HK-2 (cell line): ENCODE results near the gene SLC43A1.

ENCODE experiments used
- DNase-seq: peaks from one replicate; pipeline ENCODE4 v3.0.0-alpha.2; 2018; ENCODE audit not compliant: unreplicated experiment

Gene SLC43A1

DNA sequence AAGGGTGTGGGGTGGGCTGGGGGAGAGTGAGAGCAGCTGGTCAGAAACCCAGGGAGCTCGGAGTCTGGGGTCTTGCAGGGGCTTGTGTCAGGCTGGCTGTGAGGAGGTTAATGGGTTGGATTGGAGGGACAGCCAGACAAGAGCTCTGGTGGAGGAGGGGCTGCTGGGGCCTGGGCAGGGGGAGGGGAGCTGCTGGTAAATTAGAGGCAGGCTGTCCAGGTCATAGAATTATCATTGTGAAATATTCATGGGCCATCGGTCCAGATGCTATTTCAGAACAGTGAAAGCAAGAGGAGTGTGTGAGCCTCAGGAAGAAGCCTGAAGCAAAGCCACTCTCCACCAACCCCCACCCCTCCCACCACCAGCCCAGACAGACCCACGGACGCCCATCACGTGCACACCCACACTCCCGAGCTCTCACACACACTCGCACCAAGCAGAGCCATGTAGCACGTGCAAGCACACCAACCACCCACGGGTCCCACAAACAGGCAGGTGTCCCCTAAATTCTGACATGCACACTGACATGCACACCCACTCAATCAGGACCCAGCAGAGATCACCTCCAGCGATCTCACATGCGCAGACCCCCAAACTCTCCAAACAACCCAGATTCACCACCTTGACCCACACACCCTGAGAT lies 36.4 kb downstream of the SLC43A1 start:
- no peak for DNase-seq

DNA sequence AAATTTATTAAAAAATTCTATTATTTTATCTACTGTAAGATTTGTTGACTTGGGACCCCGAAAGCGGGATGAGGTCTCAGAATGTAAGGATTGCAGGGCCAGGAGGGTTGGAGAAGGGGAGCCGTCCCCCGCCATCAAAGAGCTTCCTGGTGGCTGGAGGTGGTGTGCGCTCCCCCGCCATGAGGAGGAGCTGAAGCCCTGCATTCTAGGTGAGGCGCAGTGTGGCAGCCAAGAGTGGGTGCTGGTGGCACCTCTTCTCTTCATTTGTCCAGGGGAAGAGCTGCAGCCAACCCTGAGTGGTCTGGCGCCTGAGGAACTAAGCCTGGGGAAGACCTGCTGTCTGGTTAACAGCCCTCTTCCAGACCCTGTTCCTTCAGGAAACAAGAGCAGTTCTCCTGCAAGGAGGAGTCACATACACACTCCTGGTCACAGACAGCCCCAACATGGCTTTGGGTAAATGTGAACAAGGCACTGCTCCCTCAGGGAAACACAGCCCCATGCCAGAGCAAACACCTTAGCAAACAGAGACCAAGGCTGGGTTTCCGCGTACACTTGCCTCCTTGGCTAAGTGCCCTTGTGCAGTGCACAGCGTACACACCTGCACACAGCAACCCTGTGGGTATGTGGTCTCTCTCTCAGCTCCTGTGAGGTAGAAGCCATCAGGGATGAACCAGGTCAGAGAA lies 37.9 kb downstream of the SLC43A1 start:
- DNase-seq: no peak

DNA sequence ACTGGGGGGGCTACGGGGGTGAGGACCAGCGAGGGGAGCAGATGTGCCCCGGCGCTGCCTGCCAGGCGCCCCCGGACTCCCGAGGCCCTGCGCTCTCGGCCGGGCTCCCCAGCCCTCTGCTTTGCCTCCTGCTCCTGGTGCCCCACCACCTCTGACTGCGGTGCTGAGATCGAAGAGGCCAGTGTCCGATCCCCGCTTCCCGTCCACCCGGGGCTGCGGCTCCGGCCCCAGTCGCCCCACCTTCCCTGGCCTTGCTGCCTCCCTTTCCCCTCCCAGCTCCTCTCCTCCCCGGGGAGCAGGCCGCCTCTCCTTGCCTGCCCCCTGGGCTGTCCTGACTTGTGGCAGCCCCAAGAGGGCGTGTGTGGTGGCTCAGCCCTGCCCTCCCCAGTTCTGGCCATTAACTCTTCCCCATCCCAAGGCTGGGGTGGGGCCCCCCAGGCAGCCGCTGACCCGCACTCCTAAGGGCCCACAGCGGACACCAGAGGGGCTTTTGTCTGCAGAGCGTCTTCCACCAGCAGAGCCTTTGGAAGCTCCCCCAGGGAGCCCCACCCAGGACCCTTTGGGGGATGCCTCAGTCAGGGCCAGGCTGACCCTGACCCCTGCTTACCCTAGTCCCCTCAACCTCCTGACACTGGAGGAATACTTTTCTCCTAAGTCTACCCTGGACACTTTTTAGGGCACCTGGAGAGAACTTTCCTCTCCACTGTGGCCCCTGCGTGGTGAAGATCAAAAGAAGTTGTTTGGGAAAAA lies 38.6 kb downstream of the SLC43A1 start:
- no peak for DNase-seq

DNA sequence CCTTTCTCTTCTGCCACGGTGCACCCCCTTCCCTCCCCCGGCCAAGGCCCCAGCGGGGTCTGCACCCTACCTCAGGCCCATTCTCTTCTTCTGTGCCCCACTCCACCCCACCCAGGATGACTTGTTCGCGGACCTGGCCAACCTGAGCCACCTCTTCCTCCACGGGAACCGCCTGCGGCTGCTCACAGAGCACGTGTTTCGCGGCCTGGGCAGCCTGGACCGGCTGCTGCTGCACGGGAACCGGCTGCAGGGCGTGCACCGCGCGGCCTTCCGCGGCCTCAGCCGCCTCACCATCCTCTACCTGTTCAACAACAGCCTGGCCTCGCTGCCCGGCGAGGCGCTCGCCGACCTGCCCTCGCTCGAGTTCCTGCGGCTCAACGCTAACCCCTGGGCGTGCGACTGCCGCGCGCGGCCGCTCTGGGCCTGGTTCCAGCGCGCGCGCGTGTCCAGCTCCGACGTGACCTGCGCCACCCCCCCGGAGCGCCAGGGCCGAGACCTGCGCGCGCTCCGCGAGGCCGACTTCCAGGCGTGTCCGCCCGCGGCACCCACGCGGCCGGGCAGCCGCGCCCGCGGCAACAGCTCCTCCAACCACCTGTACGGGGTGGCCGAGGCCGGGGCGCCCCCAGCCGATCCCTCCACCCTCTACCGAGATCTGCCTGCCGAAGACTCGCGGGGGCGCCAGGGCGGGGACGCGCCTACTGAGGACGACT lies 39.3 kb downstream of the SLC43A1 start:
- DNase-seq: no peak

DNA sequence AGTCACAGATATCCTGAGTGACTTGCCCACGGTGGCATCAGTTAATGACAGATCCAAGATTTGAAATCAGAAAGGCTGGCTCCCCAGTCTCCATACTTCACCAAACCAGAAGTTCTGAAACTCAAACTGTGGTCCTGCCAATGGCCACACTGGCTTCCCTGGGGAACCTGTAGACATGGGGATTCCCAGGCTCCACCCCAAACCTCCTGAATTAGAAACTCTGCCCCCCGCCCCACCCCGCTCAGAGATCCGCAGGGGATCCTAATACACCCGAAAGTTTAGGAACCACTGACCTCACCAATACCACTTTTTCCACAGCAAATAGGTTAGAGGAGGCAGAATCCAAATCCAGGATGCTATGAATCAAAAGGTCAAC lies 39.8 kb downstream of the SLC43A1 start:
- DNase-seq: no peak

DNA sequence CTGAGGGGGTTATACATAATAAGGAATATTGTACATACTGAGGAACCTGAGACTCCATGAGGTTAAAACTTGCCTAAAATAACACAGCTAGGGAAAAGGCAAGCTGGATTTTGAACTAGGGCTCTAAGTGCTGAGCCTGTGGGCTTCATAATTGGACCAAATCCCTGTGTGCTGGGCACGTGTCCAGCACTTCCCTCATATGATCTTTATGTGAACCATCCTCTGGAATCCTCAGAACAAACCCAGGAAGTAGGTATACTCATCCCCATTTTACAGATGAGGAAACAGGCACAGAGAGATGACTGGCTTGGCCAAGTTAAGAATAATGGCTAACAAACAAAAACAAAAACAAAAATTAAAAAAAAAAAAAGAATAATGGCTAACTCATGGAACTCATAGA lies 40.3 kb downstream of the SLC43A1 start:
- DNase-seq: no peak

DNA sequence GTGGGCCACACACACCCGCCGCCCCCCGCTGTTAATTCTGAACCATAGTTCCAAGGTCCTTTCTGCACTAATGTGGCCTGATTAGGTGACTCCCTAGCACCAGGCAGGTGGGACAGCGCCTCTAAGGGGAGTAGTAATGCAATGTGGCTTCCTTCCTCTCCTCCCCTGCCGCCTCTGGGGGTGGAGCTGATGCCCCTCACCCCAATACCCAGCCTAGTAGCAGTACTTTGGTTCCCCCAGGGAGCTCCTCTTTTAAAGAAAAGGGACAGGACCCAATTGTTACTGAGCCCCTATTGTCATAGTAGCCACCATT lies 40.7 kb downstream of the SLC43A1 start:
- no peak for DNase-seq

DNA sequence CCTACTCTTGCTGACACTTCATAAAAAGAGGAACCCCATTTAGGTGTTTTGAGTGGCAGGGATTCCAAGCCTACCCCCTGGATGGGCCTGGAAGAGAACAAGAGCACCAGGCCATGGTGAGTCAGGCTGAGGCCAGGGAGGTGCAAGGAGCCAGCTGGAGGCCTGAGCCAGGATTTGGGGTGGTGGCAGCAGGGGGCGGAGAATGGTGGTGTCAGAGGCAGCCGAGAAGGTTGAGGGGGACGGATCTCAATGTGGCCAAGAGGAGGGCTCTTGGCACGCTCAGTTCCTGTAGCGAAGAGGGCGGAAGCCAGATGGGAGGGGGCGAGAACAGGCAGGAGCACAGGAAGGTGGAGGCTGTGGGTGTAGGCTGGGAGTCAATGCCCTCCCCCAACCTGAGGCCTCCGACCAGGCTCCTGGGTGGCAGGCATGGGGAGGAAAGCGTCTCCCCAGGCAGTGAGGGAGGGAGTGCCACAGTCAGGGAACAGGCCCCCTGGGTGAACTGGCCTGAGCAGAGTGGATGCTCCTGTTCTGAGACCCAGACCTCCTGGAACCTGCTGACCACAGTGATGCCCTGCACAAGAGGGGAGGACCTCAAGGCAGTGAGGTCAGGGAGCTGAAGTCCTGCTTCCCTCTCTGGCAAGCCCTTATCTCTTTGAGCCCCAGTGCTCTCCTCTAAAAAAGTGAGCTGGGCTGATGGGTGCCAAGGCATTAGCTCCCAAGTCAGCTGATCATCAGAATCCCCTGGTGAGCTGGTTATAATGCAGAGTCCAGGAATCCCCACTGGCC lies 41.3 kb downstream of the SLC43A1 start:
- no peak for DNase-seq

DNA sequence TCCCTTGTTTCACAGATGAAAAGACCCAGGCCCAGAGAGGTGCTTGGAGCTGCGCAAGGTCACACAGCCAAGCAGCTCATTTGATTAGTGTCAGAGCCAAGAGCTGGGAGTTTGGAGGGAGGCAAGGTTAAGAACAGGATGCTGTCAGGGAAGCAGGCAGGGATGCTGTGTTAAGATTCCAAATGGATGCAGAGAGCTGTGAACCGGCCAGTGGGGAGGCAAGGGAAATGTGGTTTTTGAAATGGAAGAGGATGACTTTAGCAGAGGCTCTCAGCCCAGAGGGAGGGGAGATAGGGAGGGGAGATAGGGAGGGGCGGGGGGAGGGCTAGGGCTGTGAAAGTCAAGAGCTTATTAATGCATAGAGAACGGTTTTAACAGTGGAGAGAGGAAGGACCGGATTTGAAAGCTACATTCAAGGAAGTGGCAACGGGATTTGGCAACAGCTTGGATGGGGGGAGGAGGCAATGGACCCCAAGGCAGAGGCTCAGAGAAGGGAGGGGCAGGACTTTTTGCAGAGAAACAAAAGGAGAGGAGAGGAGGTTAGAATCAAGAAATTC lies 42.1 kb downstream of the SLC43A1 start:
- no peak for DNase-seq

DNA sequence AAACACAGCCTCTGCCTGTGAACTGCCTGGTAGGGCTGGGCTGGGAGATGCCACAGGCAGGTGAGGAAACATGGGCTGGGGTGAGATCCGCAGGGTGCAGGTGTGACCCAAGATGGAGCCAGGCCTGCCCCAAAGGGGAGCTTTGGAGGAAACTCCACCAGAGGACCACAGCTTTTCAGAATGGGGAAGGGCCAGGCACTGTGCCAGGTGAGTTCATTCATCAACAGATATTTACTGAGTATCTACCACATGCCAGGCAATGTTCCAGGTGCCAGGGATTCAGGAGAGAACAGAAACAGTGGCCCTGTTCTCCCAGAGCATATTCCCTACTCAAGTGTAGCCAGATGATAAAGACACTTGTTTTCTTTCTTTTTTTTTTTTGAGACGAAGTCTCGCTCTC lies 44.0 kb downstream of the SLC43A1 start:
- DNase-seq: no peak

DNA sequence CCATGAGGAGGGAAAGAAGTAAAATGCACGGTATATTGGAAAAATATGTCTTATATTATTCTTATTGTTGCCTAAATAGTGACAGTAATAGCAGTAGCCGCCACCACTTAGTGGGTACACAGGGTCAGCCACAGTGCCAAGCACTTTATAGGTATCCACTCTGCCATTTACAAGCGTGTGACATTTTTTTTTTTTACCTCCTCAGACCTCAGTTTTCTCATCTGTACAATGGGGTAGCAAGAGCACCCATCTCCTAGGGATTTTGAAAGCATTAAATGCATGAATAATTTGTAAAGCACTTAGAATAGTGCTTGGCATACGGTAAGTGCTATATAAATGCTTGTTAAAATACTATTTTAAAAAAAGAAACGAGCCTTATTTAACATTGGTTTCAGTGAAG lies 46.2 kb downstream of the SLC43A1 start:
- DNase-seq: no peak

DNA sequence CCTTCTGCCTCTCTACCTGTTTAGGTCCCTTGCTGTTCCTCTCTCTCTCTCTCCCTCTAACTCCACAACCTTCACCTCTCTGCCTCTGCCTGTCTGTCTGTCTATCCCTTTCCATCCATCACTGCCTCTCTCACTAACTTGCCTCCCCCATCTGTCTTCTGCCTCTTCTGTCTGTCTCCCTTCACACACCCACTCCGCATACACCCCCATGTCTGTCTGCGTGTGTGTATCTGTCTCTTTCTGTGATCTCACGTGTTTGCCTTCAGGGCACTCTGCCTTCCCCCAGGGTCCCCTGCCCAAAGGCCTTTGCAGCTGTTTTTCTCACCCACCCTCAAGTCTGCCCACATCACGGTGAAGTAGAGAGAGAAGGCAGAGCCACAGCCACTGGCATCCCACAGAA lies 47.2 kb downstream of the SLC43A1 start:
- no peak for DNase-seq

DNA sequence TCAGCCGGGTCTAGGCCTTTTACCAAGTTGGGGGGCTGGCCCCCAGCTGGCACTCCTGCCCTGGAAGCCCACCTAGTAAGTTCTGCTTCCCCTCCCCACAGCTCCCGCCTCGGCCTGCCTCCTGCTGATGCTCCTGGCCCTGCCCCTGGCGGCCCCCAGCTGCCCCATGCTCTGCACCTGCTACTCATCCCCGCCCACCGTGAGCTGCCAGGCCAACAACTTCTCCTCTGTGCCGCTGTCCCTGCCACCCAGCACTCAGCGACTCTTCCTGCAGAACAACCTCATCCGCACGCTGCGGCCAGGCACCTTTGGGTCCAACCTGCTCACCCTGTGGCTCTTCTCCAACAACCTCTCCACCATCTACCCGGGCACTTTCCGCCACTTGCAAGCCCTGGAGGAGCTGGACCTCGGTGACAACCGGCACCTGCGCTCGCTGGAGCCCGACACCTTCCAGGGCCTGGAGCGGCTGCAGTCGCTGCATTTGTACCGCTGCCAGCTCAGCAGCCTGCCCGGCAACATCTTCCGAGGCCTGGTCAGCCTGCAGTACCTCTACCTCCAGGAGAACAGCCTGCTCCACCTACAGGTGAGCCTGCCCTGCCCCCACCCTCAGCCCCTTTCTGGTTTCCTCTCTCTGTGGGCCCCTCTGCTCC lies 47.9 kb downstream of the SLC43A1 start:
- no peak for DNase-seq

DNA sequence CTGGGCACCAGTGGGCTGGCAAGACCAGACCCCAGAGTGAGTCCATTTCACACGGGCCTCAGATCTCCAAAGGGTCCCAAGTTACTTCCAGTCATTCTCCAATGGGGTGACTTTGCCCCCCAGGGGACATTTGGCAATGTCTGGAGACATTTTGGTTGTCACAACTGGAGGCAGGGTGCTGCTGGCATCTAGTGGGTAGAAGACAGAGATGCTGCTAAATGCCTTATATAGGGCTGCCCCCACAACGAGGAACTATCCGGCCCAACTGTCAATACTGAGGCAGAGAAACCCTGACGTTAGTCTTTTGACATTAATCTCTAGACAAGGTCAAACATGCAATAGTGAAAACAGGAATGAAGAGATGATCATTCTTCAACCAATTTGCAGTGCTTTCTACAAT lies 48.8 kb downstream of the SLC43A1 start:
- no peak for DNase-seq

DNA sequence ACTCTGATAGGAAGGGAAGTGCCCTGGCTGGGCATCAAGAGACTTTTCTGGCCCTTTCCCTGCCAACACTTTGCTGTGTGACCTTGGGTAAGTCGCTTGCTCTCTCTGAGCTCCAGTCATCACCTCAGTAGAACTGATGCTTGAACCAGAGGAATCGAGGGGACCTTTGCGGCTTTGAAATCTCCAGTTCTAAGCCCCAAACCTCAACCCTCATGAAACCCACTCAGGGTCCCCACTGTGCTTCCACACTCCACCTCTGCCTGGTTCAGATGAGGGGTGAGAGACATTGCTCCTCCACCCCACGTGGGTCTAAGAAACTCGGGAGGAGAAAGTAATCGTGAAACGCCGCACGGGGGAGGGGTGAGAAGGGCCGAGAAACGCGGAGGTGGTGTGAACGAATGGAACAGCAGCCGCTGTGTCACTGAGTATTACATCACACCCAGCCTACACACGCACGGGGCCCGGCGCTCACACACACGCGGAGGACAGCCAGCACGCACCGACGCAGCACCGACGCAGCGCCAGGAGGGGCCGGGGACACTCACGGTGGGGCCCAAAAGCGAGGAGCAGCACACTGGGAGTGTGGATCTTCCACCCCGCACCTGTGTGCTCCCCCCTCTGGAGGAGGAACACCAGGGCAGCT lies 50.8 kb downstream of the SLC43A1 start:
- no peak for DNase-seq

DNA sequence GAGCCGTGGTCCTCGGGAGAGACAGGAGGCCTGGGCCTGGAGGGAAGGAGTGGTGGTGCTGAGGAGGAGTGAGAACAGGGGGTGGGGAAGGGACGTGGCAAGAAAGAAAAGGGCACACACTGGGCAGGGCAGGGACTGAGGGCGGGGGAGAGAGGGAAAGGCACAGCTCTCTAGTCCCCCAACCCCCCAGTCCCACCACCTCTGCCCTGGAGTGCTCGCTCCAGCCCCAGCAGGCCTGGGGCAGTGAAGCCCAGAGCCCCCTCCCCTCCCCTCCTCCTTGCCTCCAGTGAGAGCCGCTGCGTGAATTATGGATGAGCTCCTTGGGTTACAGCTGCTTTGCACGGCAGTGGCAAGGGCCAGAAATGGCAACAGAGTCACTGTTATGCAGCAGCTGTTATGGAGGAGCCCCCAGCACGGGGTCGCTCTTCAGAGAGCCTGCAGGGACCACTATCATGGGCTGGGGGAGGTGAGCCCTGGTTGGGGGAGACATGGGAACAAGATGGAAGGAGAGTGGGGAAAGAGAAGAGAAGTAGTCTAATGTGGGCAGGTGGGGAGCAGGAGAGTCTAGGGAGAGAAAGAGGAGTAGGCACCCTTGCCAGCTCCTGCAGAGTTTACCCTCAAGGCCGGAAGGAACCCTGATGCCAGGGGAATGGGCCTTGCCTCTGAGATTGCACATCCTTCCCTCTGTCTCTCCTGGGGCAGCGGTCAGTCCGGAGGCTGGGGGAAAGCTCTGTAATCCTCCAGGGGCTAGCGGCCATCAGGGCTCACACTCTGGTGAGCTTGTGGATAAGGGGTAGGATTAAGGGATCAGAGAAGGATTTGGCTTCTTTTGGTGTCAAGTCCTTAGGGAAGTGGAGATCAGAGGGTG lies 51.6 kb downstream of the SLC43A1 start:
- no peak for DNase-seq

DNA sequence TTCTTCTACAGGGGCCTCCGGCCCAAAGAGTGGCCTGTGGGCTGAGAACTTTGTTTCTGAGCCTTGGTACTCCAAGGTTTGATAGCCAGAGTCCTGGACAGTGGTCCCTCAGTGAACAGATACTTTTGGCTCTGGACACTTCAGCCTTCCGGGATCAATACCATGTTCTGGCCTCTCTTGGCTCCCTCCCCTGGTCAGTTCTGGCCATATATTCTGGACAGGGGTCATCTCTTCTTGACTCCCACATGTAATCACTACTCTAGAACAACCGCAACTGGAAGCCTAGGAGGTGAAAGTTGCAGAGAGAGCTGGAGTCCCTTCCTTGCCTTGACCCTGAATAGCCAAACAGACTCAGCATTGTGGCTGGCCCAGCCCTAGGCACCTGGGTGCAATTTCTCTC lies 52.9 kb downstream of the SLC43A1 start:
- DNase-seq: no peak

DNA sequence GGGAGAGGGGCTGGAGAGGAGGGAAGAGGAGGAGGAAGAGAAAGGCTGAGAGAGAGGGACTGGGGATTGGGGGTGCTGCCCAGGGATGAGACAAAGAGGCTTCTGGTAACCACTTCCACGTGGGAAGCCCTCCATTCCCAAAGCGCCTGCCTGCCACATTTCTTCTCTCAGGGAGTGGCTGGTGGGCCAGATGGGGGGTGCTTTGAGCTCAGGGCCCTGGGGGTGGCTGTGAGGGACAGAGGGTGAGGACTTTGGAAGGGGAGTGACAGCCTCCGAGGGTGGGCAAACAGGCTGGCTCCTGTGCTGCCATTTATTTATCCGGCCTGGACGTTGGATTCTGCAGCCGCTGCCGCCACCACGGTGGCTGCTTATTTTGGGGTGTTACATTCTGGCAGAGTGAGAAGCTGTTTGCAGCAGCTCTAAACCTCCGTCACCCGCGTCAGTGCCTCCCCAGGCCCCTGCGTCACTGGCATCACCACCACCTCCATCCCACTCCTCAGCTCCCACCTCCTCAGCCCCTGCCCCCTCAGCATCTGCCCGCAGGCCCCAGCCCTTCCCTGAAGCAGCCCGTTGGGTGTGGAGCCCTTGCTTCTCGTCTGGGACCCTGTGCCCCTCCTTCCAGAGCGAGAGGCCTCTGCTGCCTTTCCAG lies 53.5 kb downstream of the SLC43A1 start:
- no peak for DNase-seq
